ENCODE measurements around the gene PCDH17.

The PCDH17 gene

DNA sequence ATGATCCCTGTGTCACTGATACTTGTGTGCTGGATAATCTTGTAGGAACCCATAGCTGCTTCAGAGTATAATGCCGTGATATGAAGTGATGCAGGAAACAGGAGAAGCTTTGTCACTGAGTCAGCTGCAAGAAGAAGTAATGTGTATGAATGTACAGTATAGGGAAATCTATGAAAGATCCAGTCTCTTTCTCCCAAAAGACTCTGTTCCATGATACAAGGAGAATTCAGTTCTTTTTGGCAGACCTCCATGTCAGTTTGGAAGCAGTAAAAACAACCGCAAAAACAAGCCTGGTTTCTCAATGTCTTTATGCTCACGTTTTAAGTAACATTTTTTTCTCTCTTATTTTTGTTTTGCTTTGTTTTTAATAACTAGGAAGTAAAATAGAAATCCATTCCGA lies 33.9 kb downstream of the PCDH17 start:
- Histone ChIP-seq H3K9me3 (ENCODE audit: insufficient read depth, low read length) (no peaks in the 10 kb centered on the region), H3K4me3 (ENCODE audit: insufficient read length, low read depth) (no peak overlapping the region), H3K4me1 (ENCODE audit: insufficient read depth, insufficient read length) (no peaks in the 10 kb centered on the region), H3K9ac (ENCODE audit: insufficient read length, low read depth) (no peak overlapping the region), H3K27me3 (ENCODE audit: insufficient read depth, insufficient read length) (no peaks in the 10 kb centered on the region), H3K36me3 (ENCODE audit: insufficient read depth, insufficient read length, low read length) (no peaks in the 10 kb centered on the region)
- no peak for DNase-seq (ENCODE audit: low read depth, low spot score)
- TF ChIP-seq ZNF274 (IDR thresholded peaks at IDR 0.05; ENCODE audit: low read depth, low read length) = no peak
- no peak for TF ChIP-seq SUZ12 (IDR thresholded peaks at IDR 0.05; ENCODE audit: extremely low read depth, insufficient read depth, insufficient read length)
- TF ChIP-seq YY1 (IDR thresholded peaks at IDR 0.05; ENCODE audit: insufficient read depth, insufficient read length) = no peak

DNA sequence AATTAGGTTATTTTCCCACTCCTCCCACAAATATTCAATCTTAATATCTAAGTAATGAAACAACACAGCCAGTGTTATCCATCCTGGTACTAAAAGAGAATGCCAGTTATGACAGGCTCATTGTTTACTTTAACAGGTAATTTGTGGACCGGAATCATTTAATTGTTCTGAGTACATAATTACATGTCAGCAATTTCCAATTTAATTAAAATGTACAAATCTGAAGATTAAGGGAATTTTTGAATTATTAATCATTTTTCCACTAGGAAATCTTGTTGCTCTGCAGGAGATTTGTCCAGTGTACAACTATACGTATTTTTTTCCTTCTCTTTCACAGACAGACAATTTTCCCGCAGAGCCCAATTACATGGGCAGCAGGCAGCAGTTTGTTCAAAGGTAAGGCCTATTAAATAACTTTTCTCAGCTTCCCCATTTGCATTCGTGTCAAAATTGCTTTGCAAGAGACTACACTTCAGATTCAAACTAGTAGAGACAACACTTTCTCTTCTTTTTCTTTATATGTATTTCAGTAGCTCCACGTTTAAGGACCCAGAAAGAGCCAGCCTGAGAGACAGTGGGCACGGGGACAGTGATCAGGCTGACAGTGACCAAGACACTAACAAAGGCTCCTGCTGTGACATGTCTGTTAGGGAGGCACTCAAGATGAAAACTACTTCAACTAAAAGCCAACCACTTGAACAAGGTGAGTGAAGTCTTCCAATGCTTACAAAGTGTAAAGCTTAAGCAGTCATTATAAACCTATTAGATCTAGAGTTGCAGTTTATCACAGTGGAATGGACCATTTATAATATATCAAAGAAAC lies 34.8 kb downstream of the PCDH17 start:
- no peak for DNase-seq (ENCODE audit: low read depth, low spot score)

DNA sequence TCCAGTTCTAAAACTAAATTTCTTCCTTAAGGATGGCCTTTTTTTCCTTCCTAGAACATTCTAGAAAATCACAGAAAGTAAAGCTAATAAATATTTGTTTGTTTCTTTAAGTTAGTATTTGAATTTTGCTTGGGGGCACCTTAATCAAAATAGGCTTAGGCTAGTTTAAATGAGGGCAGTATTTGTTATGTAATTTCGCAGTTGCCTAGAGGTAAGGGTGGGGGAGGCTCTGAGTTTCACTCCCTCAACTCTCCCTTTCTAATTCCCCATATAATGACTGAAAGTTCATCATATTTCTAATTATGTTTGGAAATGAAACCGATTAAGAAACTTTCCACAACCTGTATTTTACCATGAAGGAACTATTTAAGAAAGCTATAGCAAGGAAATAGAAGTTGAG lies 40.6 kb downstream of the PCDH17 start:
- no peak overlapping the region for H3K4me3 ChIP-seq (ENCODE audit: insufficient read length, low read depth)
- no peak for DNase-seq (ENCODE audit: low read depth, low spot score)
- no peaks in the 10 kb centered on the region for H3K4me1 ChIP-seq (ENCODE audit: insufficient read depth, insufficient read length)
- no peaks in the 10 kb centered on the region for H3K9me3 ChIP-seq (ENCODE audit: insufficient read depth, low read length)
- no peak for TF ChIP-seq ZNF274 (IDR thresholded peaks at IDR 0.05; ENCODE audit: low read depth, low read length)
- no peak for TF ChIP-seq YY1 (IDR thresholded peaks at IDR 0.05; ENCODE audit: insufficient read depth, insufficient read length)
- TF ChIP-seq SUZ12 (IDR thresholded peaks at IDR 0.05; ENCODE audit: extremely low read depth, insufficient read depth, insufficient read length) = no peak
- H3K27me3 ChIP-seq (ENCODE audit: insufficient read depth, insufficient read length) = no peaks in the 10 kb centered on the region
- H3K36me3 ChIP-seq (ENCODE audit: insufficient read depth, insufficient read length, low read length) = no peaks in the 10 kb centered on the region
- H3K9ac ChIP-seq (ENCODE audit: insufficient read length, low read depth) = no peak overlapping the region

More for the DNA sequence above, 34.8 kb downstream of the PCDH17 start:
- H3K27me3 ChIP-seq (ENCODE audit: insufficient read depth, insufficient read length) = no peaks in the 10 kb centered on the region
- H3K9ac ChIP-seq (ENCODE audit: insufficient read length, low read depth) = no peak overlapping the region
- no peaks in the 10 kb centered on the region for H3K36me3 ChIP-seq (ENCODE audit: insufficient read depth, insufficient read length, low read length)
- TF ChIP-seq ZNF274 (IDR thresholded peaks at IDR 0.05; ENCODE audit: low read depth, low read length) = no peak
- TF ChIP-seq YY1 (IDR thresholded peaks at IDR 0.05; ENCODE audit: insufficient read depth, insufficient read length) = no peak
- TF ChIP-seq SUZ12 (IDR thresholded peaks at IDR 0.05; ENCODE audit: extremely low read depth, insufficient read depth, insufficient read length) = no peak
- no peaks in the 10 kb centered on the region for H3K9me3 ChIP-seq (ENCODE audit: insufficient read depth, low read length)
- H3K4me3 ChIP-seq (ENCODE audit: insufficient read length, low read depth) = no peak overlapping the region
- H3K4me1 ChIP-seq (ENCODE audit: insufficient read depth, insufficient read length) = no peaks in the 10 kb centered on the region

DNA sequence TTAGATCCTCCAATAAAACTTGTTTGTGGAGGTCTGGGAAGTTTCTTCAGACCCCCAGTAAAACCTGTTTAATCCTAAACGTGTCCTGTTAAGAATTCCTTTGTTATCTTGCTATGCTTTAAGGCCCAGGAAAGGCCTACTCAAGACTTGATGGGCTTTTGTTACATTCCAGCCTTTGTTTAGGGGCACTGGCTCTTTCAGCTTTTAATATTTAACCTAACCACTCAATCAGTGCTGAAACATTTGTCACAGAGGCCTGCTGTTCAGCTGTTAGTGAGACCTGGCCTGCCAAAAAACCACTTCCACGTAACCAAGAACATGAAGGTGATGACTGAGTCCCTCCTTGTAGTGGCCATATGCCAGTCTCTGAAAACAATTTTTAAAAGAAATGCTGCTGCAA lies 41.7 kb downstream of the PCDH17 start:
- TF ChIP-seq YY1 (IDR thresholded peaks at IDR 0.05; ENCODE audit: insufficient read depth, insufficient read length) (no peak), ZNF274 (IDR thresholded peaks at IDR 0.05; ENCODE audit: low read depth, low read length) (no peak), SUZ12 (IDR thresholded peaks at IDR 0.05; ENCODE audit: extremely low read depth, insufficient read depth, insufficient read length) (no peak)
- Histone ChIP-seq H3K36me3 (ENCODE audit: insufficient read depth, insufficient read length, low read length) (no peaks in the 10 kb centered on the region), H3K4me1 (ENCODE audit: insufficient read depth, insufficient read length) (no peaks in the 10 kb centered on the region), H3K4me3 (ENCODE audit: insufficient read length, low read depth) (no peak overlapping the region), H3K27me3 (ENCODE audit: insufficient read depth, insufficient read length) (no peaks in the 10 kb centered on the region), H3K9ac (ENCODE audit: insufficient read length, low read depth) (no peak overlapping the region), H3K9me3 (ENCODE audit: insufficient read depth, low read length) (no peaks in the 10 kb centered on the region)
- peak; percentile 16 for DNase-seq (ENCODE audit: low read depth, low spot score)

DNA sequence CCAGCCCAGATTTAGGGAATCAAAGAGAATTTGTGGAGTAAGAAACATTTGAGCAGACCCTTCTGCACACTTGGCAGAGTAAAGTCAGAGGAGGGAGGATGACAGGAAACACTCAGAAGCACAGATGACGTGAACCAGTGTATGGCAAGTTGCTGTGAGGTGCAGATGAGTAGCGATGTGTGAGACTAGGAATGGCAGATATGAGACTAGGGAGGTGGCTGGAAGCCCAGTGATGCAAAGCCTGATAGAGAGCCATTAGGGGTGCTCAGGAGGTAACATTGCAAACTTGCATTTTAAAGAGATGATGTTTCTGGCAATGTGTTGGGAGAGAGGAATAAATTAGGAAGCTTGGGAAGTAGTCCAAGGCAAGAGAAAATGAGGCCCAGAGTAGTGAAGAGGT lies 44.0 kb downstream of the PCDH17 start:
- no peak for DNase-seq (ENCODE audit: low read depth, low spot score)
- no peaks in the 10 kb centered on the region for H3K9me3 ChIP-seq (ENCODE audit: insufficient read depth, low read length)

DNA sequence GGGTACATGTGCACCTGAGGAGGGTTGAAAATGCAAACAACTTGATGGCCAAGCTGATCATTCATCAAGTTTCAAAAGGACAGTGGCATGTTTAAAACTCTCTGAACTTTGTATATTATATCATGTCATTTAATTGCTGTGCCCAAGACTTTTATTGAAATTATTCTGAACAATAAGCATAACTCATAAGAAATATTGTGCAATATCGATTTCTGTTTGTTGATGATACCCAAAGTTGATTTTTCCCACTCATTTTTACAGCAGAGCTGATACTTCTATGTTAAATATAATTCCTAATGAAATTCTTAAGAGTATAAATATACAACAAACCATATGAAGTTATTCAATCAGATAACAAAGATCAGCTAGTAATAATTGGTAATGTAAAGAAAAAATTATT lies 49.1 kb downstream of the PCDH17 start:
- no peak for TF ChIP-seq YY1 (IDR thresholded peaks at IDR 0.05; ENCODE audit: insufficient read depth, insufficient read length)
- TF ChIP-seq ZNF274 (IDR thresholded peaks at IDR 0.05; ENCODE audit: low read depth, low read length) = no peak
- no peaks in the 10 kb centered on the region for H3K27me3 ChIP-seq (ENCODE audit: insufficient read depth, insufficient read length)
- H3K9ac ChIP-seq (ENCODE audit: insufficient read length, low read depth) = no peak overlapping the region
- H3K4me3 ChIP-seq (ENCODE audit: insufficient read length, low read depth) = no peak overlapping the region
- no peaks in the 10 kb centered on the region for H3K36me3 ChIP-seq (ENCODE audit: insufficient read depth, insufficient read length, low read length)
- H3K4me1 ChIP-seq (ENCODE audit: insufficient read depth, insufficient read length) = no peaks in the 10 kb centered on the region
- H3K9me3 ChIP-seq (ENCODE audit: insufficient read depth, low read length) = no peaks in the 10 kb centered on the region
- DNase-seq (ENCODE audit: low read depth, low spot score) = no peak

More for the DNA sequence above, 44.0 kb downstream of the PCDH17 start:
- no peaks in the 10 kb centered on the region for H3K36me3 ChIP-seq (ENCODE audit: insufficient read depth, insufficient read length, low read length)
- H3K4me3 ChIP-seq (ENCODE audit: insufficient read length, low read depth) = no peak overlapping the region
- no peak overlapping the region for H3K9ac ChIP-seq (ENCODE audit: insufficient read length, low read depth)
- TF ChIP-seq SUZ12 (IDR thresholded peaks at IDR 0.05; ENCODE audit: extremely low read depth, insufficient read depth, insufficient read length) = no peak
- TF ChIP-seq YY1 (IDR thresholded peaks at IDR 0.05; ENCODE audit: insufficient read depth, insufficient read length) = no peak
- H3K4me1 ChIP-seq (ENCODE audit: insufficient read depth, insufficient read length) = no peaks in the 10 kb centered on the region
- no peaks in the 10 kb centered on the region for H3K27me3 ChIP-seq (ENCODE audit: insufficient read depth, insufficient read length)

DNA sequence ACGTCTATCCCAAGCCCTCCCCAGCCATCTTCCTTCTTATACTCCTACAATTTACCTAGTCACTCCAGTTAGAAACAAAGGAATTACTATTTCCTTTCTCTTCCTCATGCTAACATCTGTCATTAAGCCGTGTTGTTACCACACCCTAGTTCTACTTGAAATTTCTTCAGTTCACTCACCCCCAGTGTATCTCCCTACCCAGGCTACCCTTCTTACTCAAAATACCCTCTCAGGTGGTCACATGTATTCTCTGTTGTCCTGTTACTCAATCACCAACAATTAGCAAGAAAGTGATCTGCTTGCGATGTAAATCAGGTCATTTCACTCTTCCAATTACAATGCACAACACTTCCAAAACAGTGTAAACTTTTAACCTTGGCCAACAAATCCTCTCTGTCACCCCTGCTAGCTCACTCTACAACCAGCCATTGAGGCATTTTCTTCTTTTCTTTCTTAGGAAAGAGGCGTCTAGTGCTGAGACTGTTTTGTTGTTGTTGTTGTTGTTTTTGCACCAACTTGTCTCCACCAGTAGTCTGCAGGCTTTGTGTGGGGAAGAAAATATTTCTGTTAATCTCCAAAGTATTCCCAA lies 50.7 kb downstream of the PCDH17 start:
- H3K9me3 ChIP-seq (ENCODE audit: insufficient read depth, low read length) = no peaks in the 10 kb centered on the region
- H3K27me3 ChIP-seq (ENCODE audit: insufficient read depth, insufficient read length) = no peaks in the 10 kb centered on the region
- H3K4me3 ChIP-seq (ENCODE audit: insufficient read length, low read depth) = no peak overlapping the region
- no peaks in the 10 kb centered on the region for H3K4me1 ChIP-seq (ENCODE audit: insufficient read depth, insufficient read length)
- H3K9ac ChIP-seq (ENCODE audit: insufficient read length, low read depth) = no peak overlapping the region
- no peaks in the 10 kb centered on the region for H3K36me3 ChIP-seq (ENCODE audit: insufficient read depth, insufficient read length, low read length)
- TF ChIP-seq SUZ12 (IDR thresholded peaks at IDR 0.05; ENCODE audit: extremely low read depth, insufficient read depth, insufficient read length) (no peak), ZNF274 (IDR thresholded peaks at IDR 0.05; ENCODE audit: low read depth, low read length) (no peak), YY1 (IDR thresholded peaks at IDR 0.05; ENCODE audit: insufficient read depth, insufficient read length) (no peak)
- no peak for DNase-seq (ENCODE audit: low read depth, low spot score)
